Esophagus squamous epithelium (tissue), 5 donors: ENCODE data around the gene CCDC7. TPM values are rescaled to one million over a fixed set of nuclear protein-coding genes. Genes with fewer than 3 reads are reported as not detected.
"Not testable (repeated sequence)": the region's sequence is repeated elsewhere in the genome, so short reads cannot be mapped to it uniquely, and the experiment has no call there.

Experiments
- DNase-seq: peaks from one replicate; lab custom pipeline; 2025; lab: John Stamatoyannopoulos, UW
- H3K27ac ChIP-seq, 4 donors: fragments of 200-600 bp; sonication (generic); one replicate each; pipeline ENCODE4 v1.5.1; 2016 to 2019; ENCODE audit warnings: mild to moderate bottlenecking in 1 of 4
- H3K27me3 ChIP-seq, 4 donors: fragments of 200-600 bp; sonication (generic); 1 replicate in 3 of 4; 2 replicates in 1 of 4; pipeline versions ENCODE4 v1.5.1 to v1.6.0; 2017 to 2021; ENCODE audit warnings: antibody characterized with exemption in 1 of 4
- H3K36me3 ChIP-seq, 3 donors: fragments of 200-600 bp; sonication (generic); one replicate each; pipeline ENCODE4 v1.5.1; 2016 to 2019
- H3K4me1 ChIP-seq, 3 donors: fragments of 200-600 bp; sonication (generic); one replicate each; pipeline ENCODE4 v1.5.1; 2017 to 2019
- H3K4me3 ChIP-seq, 4 donors: fragments of 200-600 bp; sonication (generic); 1 replicate in 3 of 4; 2 replicates in 1 of 4; pipeline ENCODE4 v1.5.1; 2016 to 2019; ENCODE audit warnings: mild to moderate bottlenecking in 2 of 4, moderate library complexity in 1 of 4
- H3K9me3 ChIP-seq, 3 donors: fragments of 200-600 bp; sonication (generic); one replicate each; pipeline ENCODE4 v1.5.1; 2016 to 2019
- CTCF ChIP-seq, 6 experiments: fragments of 450-650 bp in 4 of 6; fragments of 200-600 bp in 2 of 6; sonication (generic) in 2 of 6; IDR thresholded peaks; one replicate each; pipeline ENCODE4 v1.5.1; 2016 to 2019; ENCODE audit warnings: antibody characterized with exemption in 6 of 6, mild to moderate bottlenecking in 4 of 6, moderate library complexity in 4 of 6
- POLR2A ChIP-seq, 4 donors: fragments of 450-650 bp; IDR thresholded peaks; one replicate each; pipeline ENCODE4 v1.6.1; 2017; ENCODE audit warnings: antibody characterized with exemption in 4 of 4, mild to moderate bottlenecking in 4 of 4, moderate library complexity in 3 of 4
- WGBS, 2 donors: methylation state at CpG; one replicate each; pipeline ENCODE4 v1.1.5; 2018; 5-methylcytosine and 5-hydroxymethylcytosine counted together
- intact Hi-C: fragments of 100-400 bp; cut with DNase I; formaldehyde crosslinking; loops from one replicate; pipeline ENCODE4 v1.15.0; 2022
- total RNA-seq, 4 donors: library from RNA; depleted of rRNA; stranded (reverse); fragments of >200 nt; gene quantifications; one replicate each; pipeline ENCODE4 v1.1.0, GENCODE V29; 2016
- donor health status: DM: yes; HTN: yes; CAD: no.

Gene CCDC7
- total RNA-seq, 4 donors from 2014 or later: 1.9 to 31.3 (median 9.1) TPM

GRCh38 chr10:32577448-32577847 is 131.5 kb downstream of the CCDC7 start:
- H3K27me3 ChIP-seq: no peaks in the 10 kb centered on the region
- no peaks in the 10 kb centered on the region for H3K4me1 ChIP-seq
- no peaks in the 10 kb centered on the region for H3K36me3 ChIP-seq
- intact Hi-C loops: no loop called here
- no peaks in the 10 kb centered on the region for H3K9me3 ChIP-seq
- no peak overlapping the region for H3K27ac ChIP-seq
- no peak for TF ChIP-seq CTCF (IDR thresholded peaks at IDR 0.05)
- TF ChIP-seq POLR2A (IDR thresholded peaks at IDR 0.05): no peak
- DNase-seq: no peak
- H3K4me3 ChIP-seq: no peak overlapping the region

- TF ChIP-seq POLR2A (IDR thresholded peaks at IDR 0.05) (no peak), CTCF (IDR thresholded peaks at IDR 0.05) (no peak)
- H3K4me3 ChIP-seq: no peak overlapping the region
- no peaks in the 10 kb centered on the region for H3K27me3 ChIP-seq
- H3K4me1 ChIP-seq: no peaks in the 10 kb centered on the region
- DNase-seq: no peak
- H3K9me3 ChIP-seq: no peaks in the 10 kb centered on the region
- intact Hi-C loops: no loop called here
- H3K27ac ChIP-seq: no peak overlapping the region
- H3K36me3 ChIP-seq: peaks cover 0 to 7% (median 0%) of the 10 kb centered on the region in 3 donors
- 62 to 79% methylated on average over 2 of the region's 2 CpGs for WGBS, 2 donors
Measured at GRCh38 chr10:32582946-32583345, 137.0 kb downstream of the CCDC7 start.

GRCh38 chr10:32598022-32598421 is 152.1 kb downstream of the CCDC7 start:
- H3K27ac ChIP-seq, H3K4me3 ChIP-seq, intact Hi-C loops, H3K4me1 ChIP-seq, DNase-seq, H3K27me3 ChIP-seq: not testable (repeated sequence)
- WGBS, 2 donors: 71 to 100% methylated on average over 1 to 2 of the region's 5 CpGs
- Histone ChIP-seq H3K36me3 (peaks cover 0 to 34% (median 0%) of the 10 kb centered on the region in 3 donors), H3K9me3 (peaks cover 0 to 32% (median 8%) of the 10 kb centered on the region in 3 donors)

GRCh38 chr10:32600317-32600716 is 154.4 kb downstream of the CCDC7 start:
- no peak overlapping the region for H3K27ac ChIP-seq
- DNase-seq: no peak
- H3K36me3 ChIP-seq: peaks cover 0 to 34% (median 0%) of the 10 kb centered on the region in 3 donors
- H3K27me3 ChIP-seq: no peaks in the 10 kb centered on the region
- 71 to 73% methylated on average over 2 of the region's 2 CpGs for WGBS, 2 donors
- H3K4me1 ChIP-seq: no peaks in the 10 kb centered on the region
- TF ChIP-seq POLR2A (IDR thresholded peaks at IDR 0.05) (no peak), CTCF (IDR thresholded peaks at IDR 0.05) (no peak)
- H3K4me3 ChIP-seq: no peak overlapping the region
- intact Hi-C loops: no loop called here
- H3K9me3 ChIP-seq: peaks cover 0 to 32% (median 8%) of the 10 kb centered on the region in 3 donors

GRCh38 chr10:32601562-32601961 is 155.6 kb downstream of the CCDC7 start:
- H3K27me3 ChIP-seq, H3K4me1 ChIP-seq, DNase-seq, H3K4me3 ChIP-seq, intact Hi-C loops, H3K27ac ChIP-seq: not testable (repeated sequence)
- peaks cover 0 to 34% (median 0%) of the 10 kb centered on the region in 3 donors for H3K36me3 ChIP-seq
- WGBS, 2 donors: 61 to 73% methylated on average over 2 to 3 of the region's 3 CpGs
- H3K9me3 ChIP-seq: peaks cover 0 to 32% (median 8%) of the 10 kb centered on the region in 3 donors

GRCh38 chr10:32605787-32606186 is 159.8 kb downstream of the CCDC7 start:
- TF ChIP-seq POLR2A (IDR thresholded peaks at IDR 0.05) (no peak), CTCF (IDR thresholded peaks at IDR 0.05) (no peak)
- H3K4me1 ChIP-seq: no peaks in the 10 kb centered on the region
- H3K9me3 ChIP-seq: peaks cover 0 to 11% (median 8%) of the 10 kb centered on the region in 3 donors
- H3K36me3 ChIP-seq: peaks cover 0 to 15% (median 0%) of the 10 kb centered on the region in 3 donors
- H3K4me3 ChIP-seq: no peak overlapping the region
- intact Hi-C loops: no loop called here
- WGBS, 2 donors: 42 to 64% methylated on average over 1 to 2 of the region's 2 CpGs
- no peaks in the 10 kb centered on the region for H3K27me3 ChIP-seq
- no peak overlapping the region for H3K27ac ChIP-seq
- DNase-seq: no peak

GRCh38 chr10:32610543-32610942 is 164.6 kb downstream of the CCDC7 start:
- H3K27me3 ChIP-seq, intact Hi-C loops, DNase-seq: not testable (repeated sequence)

More at GRCh38 chr10:32610543-32610942, 164.6 kb downstream of the CCDC7 start:
- H3K9me3 ChIP-seq, H3K4me3 ChIP-seq, H3K4me1 ChIP-seq, H3K36me3 ChIP-seq, H3K27ac ChIP-seq: not testable (repeated sequence)
- 88 to 100% methylated on average over 2 of the region's 2 CpGs for WGBS, 2 donors
